CD4-positive, alpha-beta T cell treated with Interleukin-15 for 4 hours (primary cell): Measurements from ENCODE around the gene KIAA0753.

Source experiments
- DNase-seq: peaks from one replicate; pipeline ENCODE4 v3.0.0-alpha.2; 2020; ENCODE audit warnings: low spot score

The KIAA0753 gene

GRCh38 chr17:6569370-6570285 is 70.9 kb downstream of the KIAA0753 start:
- no peak for DNase-seq

- no peak for DNase-seq
These were observed 72.2 kb downstream of the KIAA0753 start for GRCh38 chr17:6568184-6568758.

GRCh38 chr17:6567528-6568183 is 72.9 kb downstream of the KIAA0753 start:
- no peak for DNase-seq

- no peak for DNase-seq
These were observed 79.1 kb downstream of the KIAA0753 start for GRCh38 chr17:6561446-6561845.

- no peak for DNase-seq
These were observed 80.0 kb downstream of the KIAA0753 start for GRCh38 chr17:6560496-6560895.

GRCh38 chr17:6559753-6560215 is 80.7 kb downstream of the KIAA0753 start:
- DNase-seq = no peak

- no peak for DNase-seq
These were observed 81.4 kb downstream of the KIAA0753 start for GRCh38 chr17:6558932-6559752.

- DNase-seq = no peak
These were observed 82.2 kb downstream of the KIAA0753 start for GRCh38 chr17:6558276-6558675.

- no peak for DNase-seq
These were observed 83.5 kb downstream of the KIAA0753 start for GRCh38 chr17:6557040-6557438.

GRCh38 chr17:6556121-6557039 is 84.1 kb downstream of the KIAA0753 start, which contains the start of gene PITPNM3:
PITPNM3 (minus strand) TSS chr17:6556555; CDS start chr17:6556406, 149 bp downstream.
- DNase-seq = no peak

GRCh38 chr17:6555331-6556120 is 85.0 kb downstream of the KIAA0753 start:
- DNase-seq = no peak

GRCh38 chr17:6554871-6555330 is 85.6 kb downstream of the KIAA0753 start:
- DNase-seq = no peak

- no peak for DNase-seq
These were observed 86.2 kb downstream of the KIAA0753 start for GRCh38 chr17:6554342-6554741.

GRCh38 chr17:6551869-6552531 is 88.5 kb downstream of the KIAA0753 start:
- no peak for DNase-seq

GRCh38 chr17:6551356-6551755 is 89.2 kb downstream of the KIAA0753 start:
- DNase-seq = no peak

GRCh38 chr17:6549384-6550036 is 91.0 kb downstream of the KIAA0753 start:
- no peak for DNase-seq

GRCh38 chr17:6548578-6549330 is 91.8 kb downstream of the KIAA0753 start:
- DNase-seq = peak; percentile 3

- DNase-seq = no peak
These were observed 92.5 kb downstream of the KIAA0753 start for GRCh38 chr17:6548034-6548433.
